NK-92 treated with Interleukin-12 subunit alpha and Interleukin-12 subunit beta, amount 100 ng/mL, for 24 hours (cell line): ENCODE data around the gene OR8A1.

ENCODE experiments used
- DNase-seq: peaks from one replicate; lab custom pipeline; 2025; lab: John Stamatoyannopoulos, UW

OR8A1 gene

DNA sequence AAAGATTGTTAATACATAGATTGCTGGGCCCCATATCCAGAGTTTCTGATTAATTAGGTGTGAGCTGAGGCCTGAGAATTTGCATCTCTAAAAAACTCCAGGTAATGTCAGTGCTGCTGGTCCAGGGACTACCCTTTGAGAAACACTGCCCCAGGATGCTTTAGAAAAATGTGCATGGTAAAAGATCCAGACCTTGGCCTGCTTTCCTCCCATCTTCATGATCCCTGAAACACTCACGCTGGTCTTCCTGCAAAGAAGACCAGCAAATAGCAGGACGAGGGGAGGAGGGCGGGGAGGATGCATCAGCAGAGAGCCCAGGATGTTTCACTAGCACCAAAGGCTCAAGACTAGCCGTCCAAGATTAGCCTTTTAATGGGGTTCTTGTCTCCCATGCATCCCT is at the start of gene OR8A1:
Gene OR8A1 (plus strand): TSS at position 301 of the 400 bp plus-strand sequence. CDS start 123 bp downstream, outside the sequence.
- no peak for DNase-seq

DNA sequence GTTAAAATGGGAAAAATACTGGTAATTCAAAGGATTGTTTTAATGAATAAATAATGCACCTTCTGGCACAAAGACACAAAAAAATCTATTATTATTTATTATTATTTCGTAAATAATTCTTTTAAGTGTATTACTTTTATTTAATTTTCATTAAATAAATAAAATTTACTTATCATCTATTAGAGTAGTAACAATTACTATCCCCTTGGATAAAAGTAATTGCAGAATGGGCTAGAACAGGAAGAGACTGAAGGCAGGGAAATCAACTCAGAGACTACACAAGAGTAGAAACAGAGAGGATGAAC is 49.3 kb upstream of the OR8A1 start:
- no peak for DNase-seq

- no peak for DNase-seq
Measured at GRCh38 chr11:124533626-124534025, 36.2 kb upstream of the OR8A1 start.

- no peak for DNase-seq
Measured at GRCh38 chr11:124534051-124534450, 35.7 kb upstream of the OR8A1 start.

DNA sequence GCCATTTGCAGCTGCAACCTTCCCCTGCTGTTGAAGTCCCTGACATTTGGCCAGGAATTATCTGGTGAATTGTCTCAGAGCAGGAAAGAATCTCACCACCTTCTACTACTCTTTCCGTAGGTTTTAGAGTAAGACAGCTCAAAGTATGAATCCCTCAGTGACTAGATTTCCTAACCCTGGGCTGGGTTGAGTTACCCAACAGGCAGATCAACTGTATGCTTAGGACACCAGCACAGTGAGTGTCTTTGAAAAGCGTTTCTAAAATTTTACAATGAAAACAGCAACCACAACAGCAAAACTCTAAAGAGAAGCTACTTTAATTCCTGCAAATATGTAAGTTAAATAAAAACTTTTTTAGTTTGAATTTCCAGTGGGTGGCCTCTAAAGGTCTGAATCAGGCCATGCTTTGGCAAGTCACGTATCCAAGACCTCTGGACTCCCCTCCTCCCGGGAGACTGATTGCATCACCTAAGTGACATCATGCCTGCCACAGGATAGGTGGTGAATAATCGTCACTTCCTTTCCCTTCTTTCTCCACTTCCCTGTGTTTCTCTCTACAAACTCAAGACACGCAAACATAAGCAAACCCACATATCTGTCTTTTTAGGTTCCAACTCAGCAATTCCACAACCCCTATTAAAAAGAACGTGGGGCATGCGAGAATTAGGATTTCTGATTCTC is 34.1 kb upstream of the OR8A1 start:
- no peak for DNase-seq

DNA sequence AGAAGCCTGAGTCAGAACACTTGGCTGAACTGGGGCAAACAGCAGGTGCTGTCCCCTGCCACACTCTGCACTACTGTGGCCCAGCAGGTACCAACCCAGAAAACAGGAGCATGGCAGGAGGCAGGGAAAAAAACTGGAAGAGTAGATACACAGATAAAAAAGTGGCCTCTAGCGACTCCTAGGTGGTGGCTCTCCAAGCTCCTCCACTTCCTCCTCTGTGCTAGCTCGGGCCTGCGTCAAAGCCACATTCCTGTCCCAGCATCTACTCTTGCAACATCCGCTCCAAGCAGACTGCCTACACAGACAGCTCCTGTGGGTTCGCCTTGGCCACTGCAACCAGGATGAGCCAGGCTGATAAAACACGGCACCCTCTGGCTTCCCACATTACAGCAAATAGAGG is 33.3 kb upstream of the OR8A1 start:
- DNase-seq, result no peak

GRCh38 chr11:124538019-124538418 is 31.8 kb upstream of the OR8A1 start:
- DNase-seq, result no peak

DNA sequence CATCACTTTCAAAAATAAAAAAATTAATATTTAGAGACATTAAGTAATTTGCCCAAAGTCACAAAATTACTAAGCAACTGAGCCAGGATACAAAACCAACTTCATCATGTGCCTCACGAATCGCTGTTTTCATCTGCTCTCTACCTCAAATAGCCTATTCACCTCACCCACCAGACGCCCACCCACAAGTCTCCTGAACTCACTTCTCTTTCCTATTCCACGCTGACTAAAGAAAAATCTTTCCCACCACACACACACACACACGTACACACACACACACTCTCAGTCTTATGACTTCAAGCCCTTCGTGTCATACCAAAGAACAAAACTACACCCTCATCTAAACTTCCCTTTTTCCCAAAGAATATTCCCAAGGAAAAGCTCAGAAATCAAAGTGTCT is 28.6 kb upstream of the OR8A1 start:
- DNase-seq, result no peak

GRCh38 chr11:124543145-124543544 is 26.7 kb upstream of the OR8A1 start:
- DNase-seq, result no peak

DNA sequence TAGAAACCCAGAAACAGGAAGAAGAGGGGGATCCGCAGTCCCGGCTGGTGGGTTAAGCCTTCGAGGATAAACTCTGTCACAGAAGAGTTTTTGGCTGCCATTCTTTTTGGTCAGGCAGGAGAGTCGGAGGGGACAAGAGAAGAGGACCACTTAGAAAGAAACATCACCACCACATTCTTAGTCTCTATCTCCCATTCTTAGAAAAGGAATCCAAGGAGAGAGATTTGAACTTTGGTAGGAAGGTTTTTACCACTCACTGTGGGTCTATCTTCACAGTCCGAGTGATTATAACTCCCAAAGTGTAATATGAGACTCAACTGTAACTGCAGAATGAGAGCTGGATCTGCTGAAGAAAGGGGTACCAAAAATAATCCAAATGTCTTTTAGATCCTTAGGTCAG is 26.2 kb upstream of the OR8A1 start, which contains the start of gene OR8B12:
Gene OR8B12 (minus strand): TSS at position 101 of the 400 bp plus-strand sequence. CDS start 0 bp downstream, at position 101.
- DNase-seq, result no peak

DNA sequence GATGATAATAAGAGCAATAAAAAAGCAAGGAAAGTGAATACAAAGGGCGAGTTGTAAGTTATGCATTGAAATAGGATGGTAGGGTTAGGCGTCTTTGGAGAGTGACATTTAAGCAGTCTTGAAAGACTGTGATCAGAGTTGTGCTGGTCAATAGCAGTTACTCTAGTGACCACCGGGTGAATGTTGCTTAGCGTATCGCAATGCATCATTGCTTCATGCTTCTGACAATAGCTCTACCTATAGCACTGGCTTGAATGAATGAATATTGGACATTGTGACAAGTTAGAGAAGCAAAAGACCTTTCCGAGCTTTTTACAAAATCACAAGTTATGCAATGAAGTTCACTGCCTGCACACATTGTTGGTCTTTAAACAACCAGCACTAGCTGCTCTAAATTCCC is 18.6 kb upstream of the OR8A1 start:
- DNase-seq, result no peak

DNA sequence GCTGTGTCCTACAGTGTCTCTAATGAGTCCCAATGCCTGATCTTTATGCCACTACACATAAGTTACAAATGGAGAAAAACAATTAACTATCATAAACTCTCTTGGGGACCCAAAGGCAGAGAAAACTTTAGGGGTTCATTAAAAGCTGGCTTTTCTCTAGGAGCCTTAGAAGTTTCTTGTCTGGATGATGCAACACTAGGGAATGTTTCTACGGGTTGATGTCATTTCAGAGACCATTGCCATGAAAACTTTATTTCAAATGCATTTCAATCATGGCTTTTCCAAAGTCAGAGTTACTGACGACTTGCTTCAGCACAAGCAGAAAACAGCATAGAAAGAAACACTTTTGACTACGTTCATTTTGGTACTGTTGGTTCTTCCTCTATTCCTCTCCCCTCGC is 17.8 kb upstream of the OR8A1 start:
- DNase-seq, result no peak

GRCh38 chr11:124556828-124557227 is 13.0 kb upstream of the OR8A1 start:
- DNase-seq, result no peak

DNA sequence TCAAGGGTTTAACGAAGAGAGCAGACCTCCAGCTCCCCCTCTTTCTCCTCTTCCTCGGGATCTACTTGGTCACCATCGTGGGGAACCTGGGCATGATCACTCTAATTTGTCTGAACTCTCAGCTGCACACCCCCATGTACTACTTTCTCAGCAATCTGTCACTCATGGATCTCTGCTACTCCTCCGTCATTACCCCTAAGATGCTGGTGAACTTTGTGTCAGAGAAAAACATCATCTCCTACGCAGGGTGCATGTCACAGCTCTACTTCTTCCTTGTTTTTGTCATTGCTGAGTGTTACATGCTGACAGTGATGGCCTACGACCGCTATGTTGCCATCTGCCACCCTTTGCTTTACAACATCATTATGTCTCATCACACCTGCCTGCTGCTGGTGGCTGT is 363 bp downstream of the OR8A1 start:
- DNase-seq, result no peak

DNA sequence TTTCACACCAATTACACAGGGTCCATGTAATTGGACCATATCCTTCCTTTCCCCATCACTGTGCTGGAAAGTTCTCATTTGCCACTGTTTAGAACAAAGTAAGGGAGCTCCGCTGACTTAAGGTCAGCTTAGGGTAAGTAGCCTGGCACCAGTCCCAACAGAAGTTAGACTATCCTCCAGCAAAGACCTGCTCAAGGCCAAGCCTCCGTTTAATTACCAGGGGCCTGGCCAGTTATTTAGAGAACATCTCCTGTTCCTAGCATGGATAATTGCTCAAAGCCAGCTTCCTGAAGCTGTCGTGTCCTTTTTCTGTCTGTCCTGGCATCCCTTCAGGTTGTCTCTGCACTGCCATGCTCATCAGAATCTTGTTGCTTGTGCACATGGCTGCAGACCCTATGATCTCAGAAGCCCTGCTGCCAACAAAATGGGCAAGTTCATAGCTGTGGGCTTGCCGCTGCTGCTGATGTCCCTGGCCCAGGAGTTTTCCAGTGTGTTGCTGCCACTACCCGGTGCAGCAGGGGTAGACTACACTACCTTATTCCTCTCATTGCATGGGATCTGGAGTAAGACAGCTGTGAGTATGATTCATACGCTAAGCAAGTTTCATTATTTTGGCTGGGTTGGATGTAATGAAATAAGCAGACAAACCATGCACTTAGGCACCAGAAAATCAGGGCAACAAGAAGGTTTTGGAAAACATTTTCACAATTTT is 8.1 kb downstream of the OR8A1 start:
- DNase-seq, result no peak

DNA sequence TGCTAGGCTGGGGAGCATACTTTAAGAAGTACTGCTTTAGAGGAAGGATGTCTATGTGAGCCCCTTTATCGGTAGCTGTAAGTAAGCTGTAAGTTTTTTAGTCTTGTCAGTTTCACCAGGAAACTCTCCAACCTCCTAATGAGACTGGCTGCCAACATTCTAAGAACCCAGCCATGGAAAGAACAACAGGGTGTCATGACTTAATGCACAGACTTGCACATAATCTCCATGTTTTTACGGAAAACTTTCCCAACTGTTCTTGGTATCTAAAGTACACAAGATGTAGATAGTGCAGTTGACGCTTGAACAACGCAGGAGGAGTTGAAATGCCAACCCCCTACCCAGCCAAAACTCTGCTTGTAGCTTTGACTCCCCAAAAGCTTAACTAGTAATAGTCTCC is 9.0 kb downstream of the OR8A1 start:
- no peak for DNase-seq

DNA sequence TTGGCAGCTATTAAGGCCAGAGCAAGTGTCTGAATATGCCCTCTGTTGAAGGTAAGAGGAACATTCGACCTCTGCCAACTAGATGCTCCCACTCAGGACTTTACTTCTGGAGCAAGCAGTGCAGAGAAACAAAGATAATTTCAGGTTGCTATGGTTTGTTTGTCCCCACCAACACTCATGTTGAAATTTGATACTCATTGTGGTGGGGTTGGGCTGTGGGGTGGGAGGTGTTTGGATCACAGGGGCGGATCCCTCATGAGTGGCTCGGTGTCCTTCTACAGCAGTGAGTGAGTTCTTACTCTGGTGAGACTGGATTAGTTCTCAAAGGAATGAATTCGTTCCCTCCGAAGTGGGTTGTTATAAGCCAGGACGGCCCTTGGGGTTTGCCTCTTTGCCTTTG is 12.0 kb downstream of the OR8A1 start:
- no peak for DNase-seq

- no peak for DNase-seq
Measured at GRCh38 chr11:124582565-124582964, 12.8 kb downstream of the OR8A1 start.

GRCh38 chr11:124583781-124584180 is 14.0 kb downstream of the OR8A1 start:
- no peak for DNase-seq

DNA sequence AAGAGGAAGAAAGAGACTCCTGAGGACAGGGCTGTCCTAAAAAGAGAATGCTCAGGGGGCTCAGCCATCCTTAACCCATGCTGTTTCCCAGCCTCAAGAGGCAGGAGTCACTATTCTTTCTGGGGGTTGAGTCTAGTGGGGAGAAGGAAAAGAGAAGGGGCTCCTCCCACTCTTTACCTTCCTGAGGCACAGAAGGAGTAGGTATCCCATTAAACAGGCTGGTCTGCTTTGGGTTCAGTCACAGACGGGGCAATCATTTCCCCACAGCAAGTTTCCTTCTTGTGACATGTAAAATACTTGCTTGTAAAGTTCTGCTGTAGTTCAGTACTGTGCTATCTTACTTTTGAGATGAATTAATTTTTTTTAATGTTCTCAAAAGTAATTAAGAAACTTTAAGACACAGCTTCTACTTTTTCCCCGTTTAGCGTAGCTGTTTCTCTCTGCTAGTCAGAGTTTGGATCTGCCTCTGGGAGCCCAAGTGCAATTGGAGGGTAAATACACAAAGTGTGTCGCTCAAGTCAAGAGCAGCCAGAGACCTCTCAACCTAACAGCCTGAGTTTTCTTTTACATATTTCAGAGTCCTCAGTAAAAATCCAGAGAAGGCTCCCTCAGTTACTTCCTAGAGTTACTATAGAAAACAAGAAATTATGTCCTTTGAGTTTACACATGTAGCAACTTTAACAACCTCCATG is 15.0 kb downstream of the OR8A1 start:
- no peak for DNase-seq

DNA sequence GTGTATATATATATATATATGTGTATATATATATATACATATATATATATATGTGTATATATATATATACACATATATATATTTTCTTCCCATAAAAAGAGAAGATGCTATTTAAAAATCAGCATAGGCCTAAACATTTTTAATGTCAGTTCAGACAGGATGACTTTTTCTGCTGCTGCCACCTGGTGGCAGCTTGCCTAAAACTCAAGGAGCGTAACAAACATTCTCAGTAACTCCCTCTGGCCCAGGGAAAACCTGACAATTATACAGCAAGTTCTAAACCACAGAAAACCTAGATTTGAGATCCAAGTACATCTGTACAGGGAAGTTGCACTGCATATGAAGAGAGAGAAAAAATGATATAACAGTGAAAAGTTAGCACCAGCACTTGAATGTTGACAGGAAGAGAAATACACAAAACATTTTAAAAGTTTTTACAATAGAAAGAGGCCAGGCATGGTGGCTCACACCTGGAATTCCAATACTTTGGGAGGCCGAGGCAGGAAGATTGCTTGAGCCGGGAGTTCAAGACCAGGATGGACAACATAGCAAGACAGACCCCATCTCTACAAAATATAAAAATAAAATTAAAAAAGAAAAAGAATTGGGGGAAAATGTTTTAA is 16.6 kb downstream of the OR8A1 start:
- no peak for DNase-seq

DNA sequence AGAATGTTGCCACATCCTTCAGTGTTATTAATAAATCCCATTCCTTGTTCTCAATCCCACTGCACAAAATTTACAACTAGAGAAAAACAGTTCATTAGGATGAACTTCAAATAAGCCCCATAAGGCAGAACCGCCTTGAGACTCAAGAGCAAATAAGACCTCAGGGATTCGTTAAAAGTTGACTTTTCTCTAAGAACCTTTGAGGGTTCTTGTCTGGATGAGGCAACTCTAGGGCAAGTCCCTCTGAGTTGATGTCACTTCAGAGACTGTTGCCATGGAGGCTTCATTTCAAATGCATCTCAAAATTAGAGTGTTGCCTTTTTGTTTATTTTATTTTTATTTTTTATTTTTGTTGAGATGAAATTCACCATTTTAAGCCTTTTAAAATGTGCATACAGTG is 21.6 kb downstream of the OR8A1 start:
- no peak for DNase-seq

GRCh38 chr11:124592627-124593026 is 22.8 kb downstream of the OR8A1 start:
- no peak for DNase-seq
